ENCODE data around the gene DBT.

GRCh38 chr1:100217834-100218233 lies 31.8 kb downstream of the DBT start:
- TF ChIP-seq CTCF (conservative IDR thresholded peaks at IDR 0.05; ENCODE audit: low read length): no peak
- no peak for TF ChIP-seq EZH2phosphoT487 (IDR thresholded peaks at IDR 0.05; ENCODE audit: borderline replicate concordance, low read depth, low read length)

Measured in OCI-LY7 (cell line).